HFF-Myc (cell line): ENCODE data around the gene ADORA2B.
"Not testable (repeated sequence)": the region's sequence is repeated elsewhere in the genome, so short reads cannot be mapped to it uniquely, and the experiment has no call there.

ENCODE experiments used
- DNase-seq: peaks from one replicate; pipeline ENCODE4 v3.0.0-alpha.2; 2011; ENCODE audit warnings: low read depth; ENCODE audit errors: extremely low read depth
- H3K4me3 ChIP-seq: replicated peaks from 2 replicates; pipeline ENCODE4 v1.5.1; 2011; ENCODE audit warnings: low read depth, mild to moderate bottlenecking, control low read depth, low read length
- TF ChIP-seq, protein P1 (sequence below): IDR thresholded peaks from 2 replicates; pipeline ENCODE4 v1.5.1; 2012; ENCODE audit warnings: mild to moderate bottlenecking, low read depth, low read length, control low read depth; ENCODE audit errors: missing control alignments

ADORA2B gene

DNA sequence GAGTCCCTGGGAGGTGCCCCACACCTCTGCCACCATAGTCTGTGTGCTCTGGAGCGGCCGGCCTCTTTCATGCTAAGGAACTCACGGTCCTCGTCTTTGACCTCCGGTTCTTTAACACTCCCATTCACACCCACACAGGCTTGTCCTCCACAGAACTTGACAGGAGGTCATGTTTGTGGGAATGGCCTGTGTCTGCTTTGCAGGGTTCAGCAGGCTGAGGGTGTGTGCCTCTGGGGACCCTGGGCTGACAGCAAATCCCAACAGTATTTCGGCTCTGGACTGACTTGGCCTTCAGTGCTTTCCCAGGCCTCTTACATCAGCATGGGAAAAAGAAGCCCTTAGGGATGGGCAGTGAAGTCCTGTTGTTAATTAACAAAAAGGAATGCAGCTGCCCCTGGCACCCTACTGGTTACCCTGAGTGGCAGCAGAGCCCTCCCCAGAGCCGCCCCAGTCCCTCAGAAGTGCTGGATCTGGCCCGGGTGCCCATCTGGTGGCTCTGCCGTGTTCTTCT lies 35.4 kb upstream of the ADORA2B start:
- TF ChIP-seq, protein P1, sequence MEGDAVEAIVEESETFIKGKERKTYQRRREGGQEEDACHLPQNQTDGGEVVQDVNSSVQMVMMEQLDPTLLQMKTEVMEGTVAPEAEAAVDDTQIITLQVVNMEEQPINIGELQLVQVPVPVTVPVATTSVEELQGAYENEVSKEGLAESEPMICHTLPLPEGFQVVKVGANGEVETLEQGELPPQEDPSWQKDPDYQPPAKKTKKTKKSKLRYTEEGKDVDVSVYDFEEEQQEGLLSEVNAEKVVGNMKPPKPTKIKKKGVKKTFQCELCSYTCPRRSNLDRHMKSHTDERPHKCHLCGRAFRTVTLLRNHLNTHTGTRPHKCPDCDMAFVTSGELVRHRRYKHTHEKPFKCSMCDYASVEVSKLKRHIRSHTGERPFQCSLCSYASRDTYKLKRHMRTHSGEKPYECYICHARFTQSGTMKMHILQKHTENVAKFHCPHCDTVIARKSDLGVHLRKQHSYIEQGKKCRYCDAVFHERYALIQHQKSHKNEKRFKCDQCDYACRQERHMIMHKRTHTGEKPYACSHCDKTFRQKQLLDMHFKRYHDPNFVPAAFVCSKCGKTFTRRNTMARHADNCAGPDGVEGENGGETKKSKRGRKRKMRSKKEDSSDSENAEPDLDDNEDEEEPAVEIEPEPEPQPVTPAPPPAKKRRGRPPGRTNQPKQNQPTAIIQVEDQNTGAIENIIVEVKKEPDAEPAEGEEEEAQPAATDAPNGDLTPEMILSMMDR: no peak
- DNase-seq: no peak
- H3K4me3 ChIP-seq: no peak overlapping the region

DNA sequence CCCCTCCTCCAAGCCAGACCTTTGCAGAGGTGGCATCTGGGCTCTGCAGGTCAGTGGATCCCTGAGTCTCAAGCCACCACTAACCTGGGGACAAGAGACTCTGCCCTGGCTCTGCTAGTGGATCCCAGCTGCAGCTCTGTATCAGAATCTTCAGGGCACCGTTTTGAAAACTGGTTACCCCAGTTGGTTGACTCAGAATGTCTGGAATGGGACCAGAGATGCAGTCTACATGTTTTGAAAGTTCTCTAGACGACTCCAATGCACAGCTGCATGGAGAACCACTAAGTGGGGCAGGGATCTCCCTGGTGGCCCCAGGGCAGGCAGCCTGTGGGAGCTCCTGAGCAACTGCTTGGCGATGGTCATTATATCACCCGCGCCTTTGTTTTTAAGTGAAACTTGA lies 34.1 kb upstream of the ADORA2B start:
- no peak overlapping the region for H3K4me3 ChIP-seq
- no peak for DNase-seq
- TF ChIP-seq, protein P1: no peak

DNA sequence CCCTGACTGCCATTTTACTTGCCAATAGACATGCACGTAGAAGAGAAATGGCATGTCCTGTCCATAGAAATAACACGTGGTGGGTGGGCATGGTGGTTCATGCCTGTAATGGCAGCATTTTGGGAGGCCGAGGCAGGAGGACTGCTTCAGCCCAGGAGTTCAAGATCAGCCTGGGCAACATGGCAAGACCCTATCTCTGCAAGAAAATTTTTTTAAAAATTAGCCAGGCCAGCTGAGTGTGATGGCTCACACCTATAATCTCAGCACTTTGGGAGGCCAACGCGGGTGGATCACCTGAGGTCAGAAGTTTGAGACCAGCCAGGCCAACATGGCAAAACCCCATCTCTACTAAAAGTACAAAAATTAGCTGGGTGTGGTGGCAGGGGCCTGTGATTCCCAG lies 33.2 kb upstream of the ADORA2B start:
- DNase-seq, H3K4me3 ChIP-seq: not testable (repeated sequence)

DNA sequence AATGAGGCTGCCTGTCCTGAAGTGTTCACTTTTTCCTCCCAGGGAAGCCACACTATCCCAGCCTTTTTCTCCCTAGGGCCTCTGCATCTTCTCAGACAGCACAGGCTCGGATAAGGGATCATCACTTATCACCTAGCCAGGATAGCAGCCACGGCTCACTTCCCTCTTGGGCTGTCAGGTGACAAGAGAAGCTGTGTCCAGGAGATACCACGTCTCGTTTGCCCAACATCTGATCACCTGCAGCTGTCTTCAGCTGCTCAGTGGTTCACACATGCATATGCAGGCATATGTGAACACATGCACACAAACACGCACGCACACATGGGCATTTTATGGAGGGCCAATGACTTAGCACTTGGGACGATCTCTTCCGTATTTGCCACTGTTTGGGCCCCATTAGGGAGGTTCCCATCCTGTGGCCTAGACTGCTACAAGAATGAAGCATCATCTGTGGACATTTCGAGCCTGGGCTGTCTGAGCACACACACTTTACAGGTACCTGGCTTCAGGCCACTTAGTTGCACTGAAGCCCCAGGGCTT lies 32.4 kb upstream of the ADORA2B start:
- TF ChIP-seq, protein P1: no peak
- DNase-seq: no peak
- no peak overlapping the region for H3K4me3 ChIP-seq

DNA sequence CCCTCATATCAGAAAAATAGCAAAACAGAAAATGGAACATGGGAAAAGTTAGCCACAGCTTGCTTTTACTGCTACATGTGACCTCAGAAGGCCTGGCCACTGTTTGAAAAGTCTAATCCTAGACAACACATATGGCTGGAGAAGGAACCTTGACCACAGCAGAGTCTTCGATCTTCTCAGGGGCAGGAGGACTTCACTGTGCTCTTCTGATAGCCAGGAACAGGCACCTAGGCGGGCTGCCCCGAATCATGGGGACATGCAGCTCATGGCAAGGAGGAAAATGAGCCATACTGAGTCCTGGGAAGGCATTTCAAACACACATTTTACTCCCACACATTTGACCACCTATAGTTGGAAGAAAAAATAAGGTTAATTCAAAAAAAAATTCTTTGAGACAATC lies 31.1 kb upstream of the ADORA2B start:
- no peak for DNase-seq
- H3K4me3 ChIP-seq: no peak overlapping the region
- TF ChIP-seq, protein P1: no peak

DNA sequence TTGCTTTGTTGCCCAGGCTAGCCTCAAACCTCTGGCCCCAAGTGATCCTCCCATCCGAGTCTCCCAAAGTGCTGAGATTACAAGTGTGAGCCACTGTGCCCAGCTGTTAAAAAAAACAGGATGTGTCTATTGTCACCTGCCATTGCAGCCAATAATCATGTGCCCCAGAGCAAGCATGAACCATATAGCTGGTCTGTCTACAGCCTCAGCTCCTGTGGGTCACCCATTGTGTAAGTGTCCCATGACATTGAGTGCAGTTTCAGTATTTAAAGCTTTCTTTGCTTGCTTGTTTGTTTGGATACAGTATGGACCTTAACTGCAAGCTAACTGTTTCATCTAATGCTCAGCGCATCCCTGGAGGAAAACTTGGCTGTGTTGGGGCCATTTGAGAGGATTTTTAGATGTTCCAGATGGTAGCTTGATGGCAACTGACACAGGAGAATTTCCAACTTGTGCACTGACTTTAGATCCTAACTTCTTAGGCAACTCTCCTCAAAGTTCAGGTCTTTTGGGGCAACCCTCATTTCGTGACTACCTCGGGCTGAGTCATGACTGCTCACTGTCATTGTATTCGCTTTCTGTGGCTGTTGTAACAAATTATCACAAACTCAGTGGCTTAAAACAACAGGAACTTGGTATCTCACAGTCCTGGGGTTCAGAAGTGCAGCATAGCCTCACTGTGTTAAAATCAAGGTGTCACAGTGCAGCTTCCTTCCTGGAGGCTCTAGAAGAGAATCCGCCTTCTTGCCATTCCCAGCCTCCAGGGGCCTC lies 30.3 kb upstream of the ADORA2B start:
- TF ChIP-seq, protein P1: no peak
- no peak for DNase-seq
- H3K4me3 ChIP-seq: no peak overlapping the region

DNA sequence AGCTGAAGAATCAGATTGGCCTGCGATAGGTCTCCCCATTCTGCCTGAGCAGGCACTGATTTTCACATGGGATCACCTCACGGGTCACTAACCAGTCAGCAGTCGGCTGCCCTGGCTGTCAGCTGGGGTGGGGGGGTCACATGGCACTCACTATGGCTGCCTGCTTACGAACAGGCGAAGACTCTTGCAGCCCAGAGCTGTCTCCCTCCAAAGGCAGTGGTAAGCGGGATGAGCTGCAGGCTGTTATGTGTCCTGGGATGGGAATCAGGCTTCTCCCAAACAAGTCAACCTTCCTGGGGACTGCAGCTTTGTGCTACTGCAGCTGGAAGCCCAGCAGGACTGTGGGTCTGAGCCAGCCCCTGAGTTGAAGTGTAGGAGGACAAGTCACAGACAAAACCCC lies 29.0 kb upstream of the ADORA2B start:
- no peak overlapping the region for H3K4me3 ChIP-seq
- TF ChIP-seq, protein P1: no peak
- no peak for DNase-seq
